SK-N-SH (cell line): ENCODE measurements around the gene ERAL1. TPM values are rescaled to one million over a fixed set of nuclear protein-coding genes. Genes with fewer than 3 reads are reported as not detected.

Experiments used
- CTCF ChIA-PET: fragments of 300-600, 350-600 bp; formaldehyde crosslinking; extraction: SDS; loops from one replicate; lab custom pipeline; 2021; lab: Yijun Ruan, JAX
- POLR2A ChIA-PET: fragments of 350-600 bp; sonication (Branson Sonifier 250); formaldehyde crosslinking; extraction: SDS; loops from one replicate; lab custom pipeline; 2020; ENCODE audit warnings: antibody characterized with exemption, inconsistent platforms; lab: Yijun Ruan, JAX
- DNase-seq: peaks from one replicate; pipeline ENCODE4 v3.0.0; 2012
- H2AFZ ChIP-seq: fragments of 200-600 bp; sonication (generic); 2 replicates; pipeline ENCODE4 v1.8.1; 2016; ENCODE audit warnings: antibody characterized with exemption, mild to moderate bottlenecking, low read depth
- H3F3A ChIP-seq: fragments of 200-600 bp; sonication (generic); replicated peaks from 2 replicates; pipeline ENCODE3; 2016; ENCODE audit warnings: antibody characterized with exemption, mild to moderate bottlenecking; ENCODE audit not compliant: insufficient read depth
- H3K27ac ChIP-seq, 2 experiments: fragments of 200-500 bp in 1 of 2; fragments of 200-600 bp in 1 of 2; sonication (Bioruptor generic) in 1 of 2; sonication (generic), shearing (Covaris generic) in 1 of 2; 2 replicates each; pipeline versions ENCODE4 v1.5.1 to v1.6.1; 2014 to 2016; ENCODE audit warnings: low read depth in 2 of 2, inconsistent platforms in 1 of 2, low read length in 1 of 2, mild to moderate bottlenecking in 1 of 2, mixed read lengths in 1 of 2
- H3K27me3 ChIP-seq: fragments of 200-600 bp; sonication (generic), shearing (Covaris generic); 2 replicates; pipeline ENCODE4 v1.6.1; 2016; ENCODE audit warnings: mixed run types; ENCODE audit not compliant: insufficient read depth
- H3K36me3 ChIP-seq, 2 experiments: fragments of 200-500 bp in 1 of 2; fragments of 200-600 bp in 1 of 2; sonication (Bioruptor generic) in 1 of 2; sonication (generic) in 1 of 2; replicated peaks in 1 of 2; 2 replicates each; pipeline versions ENCODE3 to v1.5.1; 2014 to 2016; ENCODE audit warnings: low read length in 1 of 2, mild to moderate bottlenecking in 1 of 2; ENCODE audit not compliant: insufficient read depth in 2 of 2, control insufficient read depth in 1 of 2
- H3K4me1 ChIP-seq, 2 experiments: fragments of 200-500 bp in 1 of 2; fragments of 200-600 bp in 1 of 2; sonication (Bioruptor generic) in 1 of 2; sonication (generic), shearing (Covaris generic) in 1 of 2; 2 replicates each; pipeline versions ENCODE4 v1.5.1 to v1.6.1; 2014 to 2016; ENCODE audit warnings: low read depth in 1 of 2, low read length in 1 of 2, mixed run types in 1 of 2; ENCODE audit not compliant: insufficient read depth in 2 of 2, control insufficient read depth in 1 of 2
- H3K4me2 ChIP-seq: fragments of 200-600 bp; sonication (generic), shearing (Covaris generic); 2 replicates; pipeline ENCODE4 v1.6.1; 2017; ENCODE audit warnings: mixed run types
- H3K4me3 ChIP-seq, 2 experiments: fragments of 200-500 bp in 1 of 2; fragments of 200-600 bp in 1 of 2; sonication (Bioruptor generic) in 1 of 2; sonication (generic), shearing (Covaris generic) in 1 of 2; 2 replicates each; pipeline versions ENCODE4 v1.5.1 to v1.8.1; 2014 to 2016; ENCODE audit warnings: low read depth in 2 of 2, inconsistent platforms in 1 of 2, low read length in 1 of 2, mild to moderate bottlenecking in 1 of 2, mixed read lengths in 1 of 2, moderate library complexity in 1 of 2
- H3K79me2 ChIP-seq: fragments of 200-600 bp; sonication (generic); 2 replicates; pipeline ENCODE4 v1.8.1; 2017; ENCODE audit warnings: mild to moderate bottlenecking; ENCODE audit not compliant: insufficient read depth
- H3K9ac ChIP-seq: fragments of 200-600 bp; sonication (generic); 2 replicates; pipeline ENCODE4 v1.6.1; 2017; ENCODE audit warnings: mixed run types
- H3K9me2 ChIP-seq: fragments of 200-600 bp; sonication (generic); 2 replicates; pipeline ENCODE4 v1.6.1; 2017; ENCODE audit warnings: mixed run types
- H3K9me3 ChIP-seq: fragments of 200-600 bp; sonication (generic); 2 replicates; pipeline ENCODE4 v1.6.1; 2017; ENCODE audit warnings: mixed run types, mild to moderate bottlenecking, moderate library complexity
- H4K20me1 ChIP-seq: fragments of 200-600 bp; sonication (generic); 2 replicates; pipeline ENCODE4 v1.6.1; 2017; ENCODE audit warnings: mild to moderate bottlenecking, mixed run types; ENCODE audit not compliant: insufficient read depth
- CHD2 ChIP-seq: fragments of 150-350 bp; IDR thresholded peaks from 2 replicates; pipeline ENCODE4 v1.6.1; 2018; ENCODE audit warnings: low read length; ENCODE audit not compliant: partially characterized antibody
- EP300 ChIP-seq, 2 experiments: IDR thresholded peaks; 2 replicates each; pipeline versions ENCODE4 v1.4.0 to v1.6.1; 2012; ENCODE audit warnings: borderline replicate concordance in 1 of 2, low read depth in 1 of 2, low read length in 1 of 2
- FOSL2 ChIP-seq: IDR thresholded peaks from 2 replicates; pipeline ENCODE4 v1.4.0; 2012; ENCODE audit warnings: low read depth, mild to moderate bottlenecking, moderate library complexity, borderline replicate concordance
- FOXM1 ChIP-seq: IDR thresholded peaks from 2 replicates; pipeline ENCODE4 v1.4.0; 2012; ENCODE audit warnings: low read depth, mild to moderate bottlenecking
- GATA2 ChIP-seq: sonication (generic); formaldehyde crosslinking; IDR thresholded peaks from 2 replicates; pipeline ENCODE4 v1.5.0; 2020; ENCODE audit warnings: mild to moderate bottlenecking, missing genetic modification reagents
- JUND ChIP-seq: IDR thresholded peaks from 2 replicates; pipeline ENCODE4 v1.4.0; 2012
- RFX5 ChIP-seq: IDR thresholded peaks from 2 replicates; pipeline ENCODE4 v1.6.1; 2012; ENCODE audit warnings: mild to moderate bottlenecking, improper control_type of control experiment, low read length
- TAF1 ChIP-seq: IDR thresholded peaks from 2 replicates; pipeline ENCODE4 v1.6.1; 2012; ENCODE audit warnings: low read depth, mild to moderate bottlenecking, low read length, moderate library complexity, borderline replicate concordance
- TCF12 ChIP-seq: IDR thresholded peaks from 2 replicates; pipeline ENCODE4 v1.4.0; 2012
- USF2 ChIP-seq: fragments of 150-350 bp; IDR thresholded peaks from 2 replicates; pipeline ENCODE4 v1.6.1; 2017; ENCODE audit warnings: antibody characterized with exemption, low read length, low read depth, borderline replicate concordance
- WGBS: methylation state at CpG from one replicate; pipeline ENCODE4 v1.1.6; 2017; ENCODE audit warnings: low lambda C conversion rate; 5-methylcytosine and 5-hydroxymethylcytosine counted together
- polyA plus RNA-seq, 3 experiments: library from polyadenylated mRNA; depleted of rRNA; stranded (reverse); fragments of >200 nt; gene quantifications; 2 replicates each; pipeline ENCODE4 v1.2.3, GENCODE V29; 2012
- TF ChIP-seq, protein P1 (sequence below): fragments of 200-600 bp; sonication (generic); IDR thresholded peaks from 2 replicates; pipeline ENCODE4 v1.6.1; 2017; ENCODE audit warnings: antibody characterized with exemption, mild to moderate bottlenecking, moderate library complexity

The ERAL1 gene
- polyA plus RNA-seq, 1 of the 3 experiments (the other 2 are of a cell fraction): 57.3 TPM

- CTCF ChIA-PET: interaction anchor here (1.5 kb wide), 1 partner anchor 10 kb away, joined by 4 read pairs; no protein-coding TSS in a partner anchor
- peaks cover 3 to 5% of the 10 kb centered on the region in 2 experiments; a peak in 1 of 4 replicates for H3K4me1 ChIP-seq
- peaks cover 7% of the 10 kb centered on the region for H3F3A ChIP-seq
- no peaks in the 10 kb centered on the region for H3K27me3 ChIP-seq
- H4K20me1 ChIP-seq: 0 out of 2 replicates have a peak, but pooled peaks cover 4% of the 10 kb centered on the region
- TF ChIP-seq TAF1 (no peak), GATA2 (no peak), USF2 (no peak)
- no peak overlapping the region for H2AFZ ChIP-seq
- POLR2A ChIA-PET: no interaction called here
- H3K27ac ChIP-seq: no peak overlapping the region
- no peaks in the 10 kb centered on the region for H3K9me3 ChIP-seq
- H3K4me3 ChIP-seq: no peak overlapping the region
- DNase-seq: no peak
- peaks cover 0 to 5% of the 10 kb centered on the region in 2 experiments for H3K36me3 ChIP-seq
- H3K79me2 ChIP-seq: peaks cover 82% of the 10 kb centered on the region
- H3K9me2 ChIP-seq: no peaks in the 10 kb centered on the region
- WGBS: 95% methylated on average over 2 of the region's 2 CpGs
- no peak overlapping the region for H3K9ac ChIP-seq
- H3K4me2 ChIP-seq: no peak overlapping the region
These were observed 15.6 kb upstream of the ERAL1 start for GRCh38 chr17:28839221-28839620.

DNA sequence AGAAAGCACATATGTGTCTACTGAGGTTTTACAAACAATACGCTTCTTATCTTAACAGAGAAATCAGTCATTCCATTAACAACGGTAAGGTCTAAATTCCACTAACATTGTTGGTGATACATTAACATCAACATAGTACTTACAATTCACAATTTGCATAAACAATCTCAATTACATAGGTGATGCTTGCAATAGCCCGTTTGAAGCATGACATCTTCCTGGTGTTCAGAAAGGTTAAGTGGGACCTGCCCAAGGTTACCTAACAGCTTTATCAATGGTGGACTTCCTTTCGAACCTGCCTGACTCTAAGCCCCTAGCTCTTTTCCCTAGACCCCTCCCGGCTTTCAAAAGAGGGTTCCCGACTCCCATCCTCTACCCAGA, 12.9 kb upstream of the ERAL1 start:
- Histone ChIP-seq H3K9ac (peak overlapping the region; percentile 78), H3K9me3 (no peaks in the 10 kb centered on the region), H3K27ac (peak overlapping the region; percentile 58 to 73), H4K20me1 (no peaks in the 10 kb centered on the region), H3K4me1 (peaks cover 3 to 5% of the 10 kb centered on the region in 2 experiments; a peak in 1 of 4 replicates), H3K4me3 (peak overlapping the region; percentile 70 to 91), H3K79me2 (peaks cover 55% of the 10 kb centered on the region), H3K4me2 (peak overlapping the region; percentile 76), H3F3A (no peaks in the 10 kb centered on the region), H3K9me2 (no peaks in the 10 kb centered on the region), H3K27me3 (no peaks in the 10 kb centered on the region), H3K36me3 (no peaks in the 10 kb centered on the region), H2AFZ (peak overlapping the region; percentile 61)
- peak; percentile 15 for DNase-seq
- WGBS: 8% methylated on average over 6 of the region's 6 CpGs
- ChIA-PET CTCF (interaction anchor here (0.8 to 4.6 kb wide), 7 partner anchors 11 to 271 kb away, joined by 3 to 27 read pairs (median 9); partner anchors contain the start of genes FLOT2 and TLCD1), POLR2A (interaction anchor here (0.5 to 1.6 kb wide), 6 partner anchors 10 to 132 kb away, joined by 3 to 5 read pairs (median 3); partner anchors contain the start of gene RPL23A)
- TF ChIP-seq EP300 (IDR thresholded peaks at IDR 0.05; ENCODE audit: borderline replicate concordance in 1 of 2, low read depth in 1 of 2, low read length in 1 of 2) (no peak), TCF12 (no peak), CHD2 (no peak), USF2 (no peak), JUND (no peak), FOSL2 (no peak), GATA2 (no peak), FOXM1 (no peak), RFX5 (no peak)
- TF ChIP-seq, protein P1, sequence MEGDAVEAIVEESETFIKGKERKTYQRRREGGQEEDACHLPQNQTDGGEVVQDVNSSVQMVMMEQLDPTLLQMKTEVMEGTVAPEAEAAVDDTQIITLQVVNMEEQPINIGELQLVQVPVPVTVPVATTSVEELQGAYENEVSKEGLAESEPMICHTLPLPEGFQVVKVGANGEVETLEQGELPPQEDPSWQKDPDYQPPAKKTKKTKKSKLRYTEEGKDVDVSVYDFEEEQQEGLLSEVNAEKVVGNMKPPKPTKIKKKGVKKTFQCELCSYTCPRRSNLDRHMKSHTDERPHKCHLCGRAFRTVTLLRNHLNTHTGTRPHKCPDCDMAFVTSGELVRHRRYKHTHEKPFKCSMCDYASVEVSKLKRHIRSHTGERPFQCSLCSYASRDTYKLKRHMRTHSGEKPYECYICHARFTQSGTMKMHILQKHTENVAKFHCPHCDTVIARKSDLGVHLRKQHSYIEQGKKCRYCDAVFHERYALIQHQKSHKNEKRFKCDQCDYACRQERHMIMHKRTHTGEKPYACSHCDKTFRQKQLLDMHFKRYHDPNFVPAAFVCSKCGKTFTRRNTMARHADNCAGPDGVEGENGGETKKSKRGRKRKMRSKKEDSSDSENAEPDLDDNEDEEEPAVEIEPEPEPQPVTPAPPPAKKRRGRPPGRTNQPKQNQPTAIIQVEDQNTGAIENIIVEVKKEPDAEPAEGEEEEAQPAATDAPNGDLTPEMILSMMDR: no peak
